ACHN (cell line): ENCODE measurements around the gene BTK.

ENCODE experiments used
- DNase-seq: peaks from one replicate; pipeline ENCODE4 v3.0.0-alpha.2; 2015
- in situ Hi-C: cut with HindIII; loops from 2 replicates; pipeline ENCODE4 v1.10.0; 2017; ENCODE audit warnings: low sequenced_read_pairs, low pct_ligation_motif_present, low pct_unique_long_range_greater_than_20kb

BTK gene

DNA sequence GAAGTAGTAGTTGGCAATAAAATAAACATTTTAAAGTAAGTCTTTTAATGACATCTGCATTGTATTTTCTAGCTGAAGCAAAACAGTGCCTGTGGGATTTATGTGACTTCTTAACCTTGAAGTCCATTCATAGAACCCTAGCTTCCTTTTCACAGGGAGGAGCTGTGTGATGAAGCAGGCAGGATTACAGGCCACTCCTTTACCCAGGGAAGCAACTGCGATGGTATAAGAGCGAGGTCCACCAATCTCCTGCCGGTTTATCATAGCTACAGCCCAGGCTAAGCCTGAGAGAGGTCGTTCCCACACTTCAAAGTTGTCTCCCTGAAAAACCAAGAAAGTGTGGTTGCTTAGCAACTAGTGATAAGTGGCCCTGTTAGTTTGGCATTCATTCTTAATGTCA, 11.8 kb upstream of the BTK start:
- in situ Hi-C loops, result no loop called here

DNA sequence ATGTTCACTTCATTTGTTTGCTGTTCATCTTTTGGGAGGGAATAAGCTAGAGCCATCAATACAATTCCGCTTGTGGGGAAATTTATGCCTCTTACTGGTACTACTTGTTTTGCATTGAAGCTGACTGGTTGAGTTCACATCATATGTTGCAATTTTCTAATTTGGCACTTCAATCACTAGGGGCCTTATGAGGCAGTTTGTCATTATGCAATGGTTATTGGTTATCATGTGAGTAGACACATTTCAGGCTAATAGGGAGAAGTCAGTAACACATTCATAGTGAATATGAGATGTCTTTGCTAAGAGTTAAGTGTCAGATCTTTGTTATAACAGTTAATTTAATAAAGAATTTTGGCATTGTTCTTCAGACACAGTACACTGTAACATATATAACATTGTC, 9.8 kb upstream of the BTK start:
- DNase-seq, result no peak
- in situ Hi-C loops, result no loop called here

More for the DNA sequence above, 11.8 kb upstream of the BTK start:
- DNase-seq, result no peak

GRCh38 chrX:101394372-101394771, 8.4 kb upstream of the BTK start:
- in situ Hi-C loops, result no loop called here
- DNase-seq, result no peak

GRCh38 chrX:101393530-101394305, 7.7 kb upstream of the BTK start:
- in situ Hi-C loops, result no loop called here
- DNase-seq, result no peak

- in situ Hi-C loops, result no loop called here
- no peak for DNase-seq
Observed at GRCh38 chrX:101391831-101392230, 5.8 kb upstream of the BTK start.

DNA sequence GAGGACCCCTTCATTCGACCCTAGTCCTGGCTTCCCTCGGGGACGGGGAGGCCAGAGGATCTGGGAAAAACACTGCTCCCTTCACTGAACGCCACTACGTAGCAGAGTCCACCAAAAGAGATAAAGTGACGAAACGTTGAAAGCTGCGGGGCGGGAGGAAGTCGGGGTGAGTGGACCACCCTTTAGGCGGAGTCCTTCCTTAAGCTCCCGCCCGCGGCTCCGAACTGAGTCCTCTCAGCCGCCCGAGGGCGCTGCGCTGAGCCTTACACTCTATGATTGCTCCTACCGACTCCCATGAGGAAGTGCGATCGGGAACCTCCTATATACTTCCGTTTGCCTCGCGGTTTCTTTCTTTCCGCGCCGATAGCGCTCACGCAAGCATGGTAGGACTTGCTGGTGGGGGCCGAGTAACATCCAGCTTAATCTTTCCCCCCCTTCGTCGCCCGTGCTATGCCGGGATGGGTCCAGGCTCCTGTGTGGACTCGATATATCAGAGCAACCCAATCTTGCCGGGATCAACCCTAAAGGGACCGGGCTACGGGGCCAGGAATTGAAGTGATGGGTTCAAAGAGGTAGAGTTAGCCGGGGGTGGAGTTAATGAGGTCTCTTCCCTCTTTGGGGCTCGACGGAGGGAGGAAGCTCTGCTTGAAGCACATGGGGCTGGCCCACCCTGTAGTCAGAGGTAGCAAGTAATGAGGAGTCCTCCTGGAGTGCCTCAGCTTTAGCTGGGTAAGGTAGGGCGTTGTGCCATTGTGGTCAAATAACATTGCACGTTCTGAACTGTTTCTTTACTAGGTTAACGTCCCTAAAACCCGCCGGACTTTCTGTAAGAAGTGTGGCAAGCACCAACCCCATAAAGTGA, 4.9 kb upstream of the BTK start, which contains the start of gene RPL36A:
TSS of gene RPL36A (plus strand) at position 348 of the 862 bp plus-strand sequence. CDS start at position 381, 33 bp downstream.
- peak; percentile 86 for DNase-seq
- in situ Hi-C loops, result no loop called here

GRCh38 chrX:101388604-101389003, 2.6 kb upstream of the BTK start:
- DNase-seq, result no peak
- in situ Hi-C loops, result no loop called here

DNA sequence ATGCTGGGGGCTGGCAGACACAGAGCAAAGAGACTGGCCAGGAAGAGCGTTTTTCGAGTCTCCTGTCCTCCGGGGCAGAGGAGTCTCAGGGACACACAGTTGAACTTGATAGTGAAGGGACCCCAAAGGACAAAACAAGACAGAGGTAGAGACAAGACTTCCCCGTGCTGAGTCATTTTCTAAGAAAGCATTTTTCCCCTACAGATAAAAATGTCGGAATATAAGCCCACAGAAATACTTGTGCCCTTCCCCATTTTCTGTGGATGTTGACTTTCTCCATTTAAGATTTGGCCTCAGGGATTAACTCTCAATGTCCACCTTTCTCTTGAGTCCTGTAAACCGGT, 523 bp upstream of the BTK start:
- no peak for DNase-seq
- in situ Hi-C loops, result no loop called here

GRCh38 chrX:101385026-101385684, 836 bp downstream of the BTK start:
- in situ Hi-C loops, result no loop called here

DNA sequence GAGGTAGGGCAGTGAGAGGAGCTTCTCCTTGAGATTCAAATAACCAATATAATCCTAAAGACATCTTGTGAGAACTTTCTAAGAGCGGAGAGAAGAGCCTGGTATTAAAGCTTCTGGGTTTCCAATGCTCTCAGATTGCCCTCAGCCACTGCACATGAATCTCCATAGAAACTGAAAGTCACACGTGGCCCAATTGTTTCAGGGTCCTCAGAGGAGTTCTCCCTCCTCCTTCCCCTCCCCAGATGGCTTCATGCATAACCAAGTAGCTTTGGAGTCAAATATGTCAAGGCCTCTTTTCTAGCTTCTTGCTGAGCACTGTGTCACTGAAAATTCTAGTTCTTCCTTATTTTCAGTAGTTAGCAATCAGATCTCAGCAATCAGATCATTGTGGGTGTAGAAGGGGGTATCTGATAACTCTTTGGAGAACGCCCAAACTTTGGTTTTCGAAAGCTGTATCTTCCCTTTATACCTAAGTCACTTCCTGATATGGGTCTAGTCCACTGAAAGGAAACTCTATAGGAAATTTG, 2.2 kb downstream of the BTK start:
- in situ Hi-C loops, result no loop called here
- DNase-seq, result no peak

More at GRCh38 chrX:101385026-101385684, 836 bp downstream of the BTK start:
- DNase-seq, result no peak

DNA sequence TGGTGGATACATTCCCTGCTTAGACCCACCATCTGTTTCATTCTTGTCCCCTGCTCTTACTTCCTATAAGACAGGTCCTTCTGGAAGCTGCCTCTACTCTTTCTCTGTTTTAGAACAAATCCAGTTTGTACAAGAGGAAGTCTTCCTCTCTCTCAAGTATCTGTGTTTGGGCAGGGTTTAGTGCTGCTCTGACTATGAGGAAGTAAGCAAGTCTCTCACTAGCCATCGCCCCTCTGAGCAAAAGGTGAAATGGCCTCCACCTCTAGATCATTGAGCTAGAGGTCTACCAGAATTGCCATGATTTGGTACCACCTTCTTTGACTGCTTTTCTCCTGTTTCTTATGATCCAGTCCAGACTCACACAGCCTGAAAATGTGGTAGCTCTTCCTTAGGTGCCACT, 8.4 kb downstream of the BTK start:
- no peak for DNase-seq
- in situ Hi-C loops, result no loop called here

DNA sequence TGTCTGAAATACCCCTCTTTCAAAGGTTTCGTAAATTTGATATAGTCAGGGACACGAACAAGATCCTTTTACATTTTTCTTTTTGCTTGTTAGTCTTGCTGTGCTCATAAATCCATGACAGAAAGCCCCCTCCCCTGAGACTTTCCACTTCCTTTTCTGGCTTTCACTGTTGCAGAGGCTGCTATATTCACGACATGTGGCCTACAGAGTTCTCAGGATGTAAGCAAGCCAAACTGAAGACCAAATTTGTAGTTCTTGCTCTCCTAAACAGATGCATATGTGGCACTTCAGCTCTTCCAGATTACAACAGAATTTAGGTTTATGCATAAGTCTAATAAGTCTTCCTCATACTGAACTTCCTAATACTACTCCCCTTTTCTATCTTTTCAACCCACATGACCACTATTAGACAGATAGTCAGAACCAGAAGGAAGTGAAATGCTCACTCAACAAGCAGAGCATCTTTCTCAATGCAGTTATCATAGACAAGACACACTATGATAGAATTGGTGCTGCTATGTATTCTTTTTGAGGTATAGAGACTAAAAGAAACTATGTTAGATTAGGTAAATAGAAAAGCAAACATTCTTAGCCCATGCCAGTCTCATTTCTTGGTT, 15.0 kb downstream of the BTK start:
- in situ Hi-C loops, result no loop called here
- DNase-seq, result no peak

DNA sequence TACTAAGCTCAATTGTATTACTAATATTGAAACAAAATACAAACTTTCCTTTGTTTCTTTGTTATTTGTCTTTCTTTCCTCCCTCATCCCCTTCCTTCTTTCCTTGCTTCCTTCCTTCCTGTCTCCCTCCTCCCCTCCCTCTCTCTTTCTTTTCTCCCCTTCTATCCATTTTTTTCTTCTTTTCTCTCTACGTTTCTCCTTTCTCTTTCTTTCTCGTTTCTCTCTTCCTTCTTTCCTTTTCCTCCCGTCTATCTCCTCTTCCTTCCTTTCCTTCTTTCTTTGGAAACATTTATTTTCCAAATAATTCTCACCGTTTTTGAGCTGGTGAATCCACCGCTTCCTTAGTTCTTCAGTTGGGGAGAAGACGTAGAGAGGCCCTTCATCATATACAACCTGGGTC, 16.3 kb downstream of the BTK start:
- DNase-seq, result no peak

GRCh38 chrX:101368800-101369199, 17.2 kb downstream of the BTK start:
- in situ Hi-C loops, result no loop called here
- DNase-seq, result no peak

More for the DNA sequence above, 16.3 kb downstream of the BTK start:
- in situ Hi-C loops, result no loop called here

- no peak for DNase-seq
- in situ Hi-C loops, result no loop called here
Observed at GRCh38 chrX:101365301-101365795, 20.6 kb downstream of the BTK start.

- in situ Hi-C loops, result no loop called here
Observed at GRCh38 chrX:101362757-101363156, 23.2 kb downstream of the BTK start.

DNA sequence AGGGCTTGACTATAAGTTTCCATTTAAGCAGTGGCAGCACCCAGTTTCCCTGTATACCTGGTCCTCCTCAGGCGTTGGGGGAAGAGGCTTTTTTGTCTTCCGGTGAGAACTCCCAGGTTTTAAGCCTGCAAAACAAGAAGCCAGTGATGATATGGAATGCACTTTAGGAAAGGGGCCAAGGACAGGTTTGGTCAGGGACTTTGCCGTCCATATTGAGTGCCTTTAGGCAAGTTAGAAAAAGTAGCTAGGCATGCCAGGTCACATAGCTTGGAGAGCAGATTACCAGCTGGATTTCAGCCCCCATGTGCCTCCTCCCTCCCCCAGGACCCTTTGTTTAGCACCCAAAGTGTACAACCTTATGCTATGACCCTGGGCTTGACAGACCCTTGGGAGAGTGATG, 23.9 kb downstream of the BTK start:
- DNase-seq, result no peak
- in situ Hi-C loops, result no loop called here

More at GRCh38 chrX:101362757-101363156, 23.2 kb downstream of the BTK start:
- DNase-seq, result no peak

DNA sequence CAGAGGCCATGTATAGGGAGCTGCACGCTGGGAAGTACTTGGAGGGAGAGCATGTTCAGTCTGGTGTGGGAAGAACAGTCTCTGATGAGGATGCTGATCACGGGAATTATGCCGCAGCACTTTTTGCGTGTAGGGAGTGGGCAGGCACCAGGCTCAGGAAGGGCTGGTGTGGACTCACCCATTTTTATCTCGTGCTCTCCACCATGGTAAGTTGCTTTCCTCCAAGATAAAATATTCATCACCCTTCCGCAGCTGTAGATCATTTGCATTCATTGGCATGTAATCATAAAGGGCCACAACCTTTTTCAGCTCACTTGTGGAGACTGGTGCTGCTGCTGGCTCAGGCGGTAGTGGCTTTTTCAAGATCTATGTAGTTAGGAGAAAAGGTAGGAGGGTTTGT, 25.6 kb downstream of the BTK start:
- in situ Hi-C loops, result no loop called here
- DNase-seq, result no peak
